Measurements from ENCODE around the gene FRAT1. TPM values are rescaled to one million over a fixed set of nuclear protein-coding genes. Genes with fewer than 3 reads are reported as not detected.

FRAT1 gene
- total RNA-seq, 1 donor from 2014 or later, result 1.6 TPM

DNA sequence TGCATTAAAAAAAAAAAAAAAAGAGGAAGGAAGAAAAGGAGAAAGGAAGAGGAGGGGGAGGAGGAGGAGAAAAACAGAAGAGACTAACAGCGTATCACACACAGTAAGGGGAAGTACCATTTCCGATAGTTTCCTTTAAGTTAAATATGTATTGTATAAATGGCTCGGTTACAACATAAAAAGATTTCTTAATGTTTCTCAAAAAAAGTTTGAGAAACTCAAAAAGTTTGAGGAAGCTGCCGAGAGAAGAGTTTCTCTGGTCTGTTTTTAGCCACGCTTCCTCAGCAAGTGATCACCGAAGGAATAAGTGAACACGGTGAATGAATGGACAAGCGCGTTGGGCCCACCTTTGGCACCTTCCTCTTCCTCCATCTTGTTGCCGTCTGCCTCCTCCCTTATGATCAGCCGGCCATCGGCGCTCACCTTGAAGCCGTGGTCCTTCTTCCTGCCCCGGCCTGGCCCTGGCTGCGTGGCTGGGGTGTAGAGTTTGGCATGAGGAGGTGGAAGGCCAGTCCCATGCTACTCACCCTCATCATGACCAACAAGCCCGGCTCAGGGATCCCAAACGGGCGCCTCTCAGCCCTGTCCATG lies 46.8 kb downstream of the FRAT1 start:
- no peak for DNase-seq

DNA sequence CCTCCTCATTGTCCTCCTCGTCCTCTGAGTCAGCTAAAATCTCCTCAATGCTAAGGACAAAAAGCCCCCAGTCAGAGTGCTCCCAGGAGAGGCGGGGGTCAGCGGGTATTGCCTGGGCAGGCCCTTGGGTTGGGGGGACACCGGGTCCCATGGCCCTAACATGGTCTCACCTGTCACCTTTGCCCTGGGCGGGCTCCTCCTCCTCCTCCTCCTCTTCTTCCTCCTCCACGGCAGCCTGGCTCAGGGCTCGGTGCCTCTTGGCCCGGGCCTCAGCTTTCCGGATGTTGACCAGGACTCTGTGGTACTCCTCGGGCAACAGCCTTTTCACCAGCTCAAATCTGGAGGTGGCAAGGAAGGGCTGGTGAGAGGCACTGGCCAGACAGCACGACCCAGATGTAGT lies 47.5 kb downstream of the FRAT1 start:
- DNase-seq, result no peak

DNA sequence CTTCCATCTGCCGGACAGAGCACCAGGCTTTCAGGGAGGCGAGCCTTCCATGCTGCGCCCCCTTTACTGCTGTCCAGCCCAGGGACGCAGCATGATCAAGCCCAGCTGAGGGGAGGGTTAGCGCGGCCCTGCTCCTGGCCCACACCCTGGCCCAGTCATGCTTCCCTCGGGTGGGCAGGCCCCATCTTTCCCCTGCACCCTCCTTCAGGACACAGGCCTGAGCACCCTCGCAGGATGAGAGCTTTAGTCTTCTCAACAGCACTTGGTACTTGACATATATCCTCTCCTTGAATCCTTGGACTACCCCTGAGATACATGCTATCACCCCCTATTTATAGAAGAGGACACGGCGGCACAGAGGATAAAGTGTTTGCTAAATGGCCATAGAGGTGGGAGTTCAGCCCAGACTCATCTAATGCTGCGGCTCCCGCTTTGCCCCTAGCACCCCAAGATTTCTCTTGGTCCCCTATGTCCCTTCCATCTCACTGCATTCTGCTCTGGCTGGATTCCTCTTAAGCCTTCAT lies 48.1 kb downstream of the FRAT1 start:
- DNase-seq, result no peak

Small RNA genes within 50 kb of the gene (small RNA-seq; reads per million reads assigned to genes)
- gene RF00017 (ENCODE audit: low replicate concordance), result not detected

Other genes starting within 250 kb of the FRAT1 start
- gene SLIT1, start 133.3 kb upstream of the FRAT1 start, total RNA-seq, result 0.72 TPM
- 20.1 TPM for gene ARHGAP19, start 26.6 kb upstream of the FRAT1 start, total RNA-seq
- gene FRAT2, start 15.5 kb downstream of the FRAT1 start, total RNA-seq, result 11.6 TPM
- 18.6 TPM for gene RRP12, start 82.1 kb downstream of the FRAT1 start, total RNA-seq
- gene PGAM1, start 106.9 kb downstream of the FRAT1 start, total RNA-seq, result 114 TPM
- 22.5 TPM for gene EXOSC1, start 126.7 kb downstream of the FRAT1 start, total RNA-seq
- 35.9 TPM for gene ZDHHC16, start 126.9 kb downstream of the FRAT1 start, total RNA-seq
- gene MMS19, start 179.2 kb downstream of the FRAT1 start, total RNA-seq, result 127 TPM
- 25.1 TPM for gene UBTD1, start 179.7 kb downstream of the FRAT1 start, total RNA-seq

Data from tongue (tissue), 3 donors.